HG03558 (cell line): ENCODE data around the gene POLD2.
"Not testable (repeated sequence)": the region's sequence is repeated elsewhere in the genome, so short reads cannot be mapped to it uniquely, and the experiment has no call there.

Experiments used
- ATAC-seq: cut with Tn5 transposase; IDR thresholded peaks from one replicate; pipeline ENCODE4 v1.9.1; 2021; ENCODE audit warnings: moderate number of reproducible peaks; ENCODE audit not compliant: unreplicated experiment; ENCODE audit errors: extremely low read depth

POLD2 gene

DNA sequence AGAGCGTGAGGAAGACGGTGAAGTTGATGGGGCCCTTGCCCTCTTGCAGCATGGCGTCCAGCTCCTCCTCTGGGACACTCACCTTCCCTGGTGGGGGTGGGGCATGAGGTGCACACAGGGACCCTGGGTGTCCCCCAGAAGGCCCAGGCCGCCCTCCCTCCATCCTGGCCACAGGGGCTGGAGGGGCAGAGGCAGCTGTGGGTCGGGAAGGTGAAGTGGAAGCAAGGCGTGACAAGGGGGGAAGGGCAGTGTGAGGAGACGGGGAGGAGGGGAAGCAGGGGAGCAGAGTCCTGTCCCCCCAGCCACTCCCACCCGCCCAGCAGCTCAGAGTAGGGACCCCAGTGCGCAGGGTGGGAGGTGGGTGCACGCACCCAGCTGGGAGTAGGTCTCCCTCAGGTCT lies 17.0 kb upstream of the POLD2 start:
- ATAC-seq = no peak

DNA sequence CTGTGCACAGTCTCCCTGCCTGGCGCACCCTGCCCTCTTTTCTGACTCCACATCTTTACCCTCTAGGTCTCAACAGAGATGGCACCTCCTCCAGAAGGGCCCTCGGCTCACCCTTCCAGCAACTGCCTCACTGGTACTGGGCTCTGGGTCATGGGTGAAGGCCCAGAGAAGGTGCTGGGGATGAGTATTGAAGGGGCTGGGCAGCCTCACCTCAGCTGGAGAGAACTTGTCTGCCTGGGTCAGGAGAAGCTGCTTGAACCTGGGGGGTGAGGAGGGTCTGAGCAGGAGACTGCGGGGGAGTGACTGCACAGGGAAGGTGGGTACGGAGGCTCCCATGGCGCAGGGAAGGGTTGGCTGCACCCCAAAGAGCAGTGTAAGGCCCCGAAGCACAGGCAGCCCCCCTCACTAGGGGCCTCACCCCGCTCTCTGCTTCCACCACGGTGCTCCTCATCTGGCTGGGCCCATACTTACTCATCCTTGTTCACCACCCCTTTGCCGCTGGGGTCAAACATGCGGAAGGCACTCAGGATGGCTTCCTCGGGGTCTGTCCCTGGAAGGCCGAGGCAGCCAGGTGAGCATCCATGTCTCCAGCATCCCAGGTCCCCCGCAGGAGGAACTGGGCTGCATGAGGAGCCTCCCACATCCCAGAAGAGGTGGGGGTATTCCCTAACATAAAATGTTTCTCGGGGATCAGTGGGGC lies 16.1 kb upstream of the POLD2 start:
- no peak for ATAC-seq

DNA sequence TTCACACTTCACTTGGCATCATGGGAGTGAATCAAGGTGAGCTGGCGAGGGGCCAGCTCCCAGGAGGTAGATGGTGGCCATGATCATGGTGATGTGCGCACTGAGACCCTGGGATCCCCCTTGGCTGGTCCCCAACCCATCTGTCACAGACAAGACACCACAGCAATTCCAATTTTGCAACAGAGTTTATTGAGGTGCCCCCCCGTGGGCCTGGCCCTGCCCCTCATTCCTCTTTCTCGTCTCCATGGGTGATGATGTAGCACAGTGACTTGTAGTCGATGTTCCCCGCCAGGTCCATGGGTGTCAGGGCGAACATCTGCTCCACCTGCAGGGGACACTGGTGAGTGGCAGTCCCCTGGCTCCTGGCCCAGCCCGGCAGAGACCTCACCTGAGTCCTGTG lies 15.3 kb upstream of the POLD2 start:
- ATAC-seq = no peak

DNA sequence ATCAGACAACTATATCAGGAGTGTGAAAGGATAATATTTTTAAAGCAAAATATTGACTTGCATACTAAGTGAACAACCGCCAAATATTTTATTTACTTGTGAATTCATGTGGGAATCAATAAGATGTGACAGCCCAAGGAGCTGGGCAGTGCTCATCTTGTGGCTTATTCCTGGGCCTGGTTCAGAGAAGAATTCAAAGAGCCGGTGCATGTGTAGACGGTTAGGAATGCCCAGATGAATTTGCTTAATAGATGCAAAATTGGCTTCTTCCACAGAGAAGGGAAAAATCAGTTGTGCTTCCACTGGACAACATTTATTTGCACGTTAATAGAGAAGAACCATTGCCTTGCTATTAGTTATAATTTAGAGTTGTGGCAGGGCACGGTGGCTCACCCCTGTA lies 13.4 kb upstream of the POLD2 start:
- no peak for ATAC-seq

DNA sequence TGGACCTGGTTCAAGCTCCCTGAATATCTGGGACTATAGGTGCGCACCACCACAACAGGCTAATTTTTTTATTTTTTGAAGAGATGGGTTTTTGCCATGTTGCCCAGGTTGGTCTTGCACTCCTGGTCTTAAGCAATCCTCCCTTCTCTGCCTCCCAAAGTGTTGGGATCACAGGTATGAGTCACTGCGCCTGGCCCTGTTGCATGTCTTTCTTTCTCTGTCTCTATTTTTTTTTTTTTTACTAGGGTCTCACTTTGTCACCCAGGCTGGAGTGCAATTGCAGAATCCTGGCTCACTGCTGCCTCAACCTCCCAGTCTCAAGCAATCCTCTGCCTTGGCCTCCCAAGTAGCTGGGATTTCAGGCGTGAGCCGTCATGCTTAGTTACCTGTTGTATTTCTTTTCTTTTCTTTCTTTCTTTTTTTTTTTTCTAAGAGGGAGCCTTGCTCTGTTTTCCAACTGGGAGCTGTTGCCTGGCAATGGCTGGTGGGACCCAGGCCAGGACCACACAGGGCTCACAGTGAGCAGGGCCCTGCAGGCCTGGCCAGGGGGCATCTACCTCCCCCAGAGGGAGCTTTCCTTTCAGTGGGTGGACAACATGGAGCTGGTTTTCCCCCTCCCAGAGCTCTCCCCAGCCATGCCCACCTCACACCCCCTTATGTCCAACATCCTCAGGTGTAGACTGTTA lies 11.7 kb upstream of the POLD2 start:
- no peak for ATAC-seq

DNA sequence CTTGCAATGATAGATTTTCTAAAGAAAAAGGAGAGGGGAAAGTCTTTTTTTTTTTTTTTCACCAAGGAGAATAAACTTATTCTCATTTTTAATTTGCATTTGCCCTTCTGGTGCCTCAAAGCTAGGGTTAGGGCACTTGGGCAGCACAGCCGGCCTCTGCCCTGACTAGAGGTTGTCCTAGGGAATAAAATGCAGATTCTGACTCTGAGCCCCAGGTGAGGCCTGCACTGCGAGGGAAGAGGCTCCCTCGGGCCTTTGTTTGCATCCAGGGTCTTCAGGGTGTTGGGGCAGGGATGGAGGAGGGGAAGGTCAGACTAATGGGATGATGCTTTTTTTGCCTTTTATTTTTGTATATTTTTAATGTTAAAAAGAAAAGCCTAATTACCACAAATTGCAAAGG lies 9.9 kb upstream of the POLD2 start:
- no peak for ATAC-seq

DNA sequence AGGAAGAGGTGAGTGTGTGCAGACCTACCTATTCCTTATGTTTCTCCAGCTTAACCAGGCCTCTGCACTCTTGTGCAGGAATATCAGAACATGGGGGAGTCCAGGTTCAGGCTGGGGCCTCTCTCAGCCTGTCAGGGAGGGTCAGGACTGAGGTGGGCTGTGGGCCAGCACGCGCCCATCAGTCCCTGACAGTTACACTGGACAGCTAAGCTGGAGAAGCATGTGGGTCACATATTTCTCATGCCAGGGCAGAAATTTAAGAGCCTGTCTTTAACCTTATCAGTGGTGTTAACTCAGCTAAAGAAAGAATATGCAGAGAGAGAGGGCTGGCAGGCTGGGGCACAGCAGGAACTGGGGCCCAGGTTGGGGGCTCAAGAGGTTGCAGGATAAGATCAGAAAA lies 8.7 kb upstream of the POLD2 start:
- no peak for ATAC-seq

DNA sequence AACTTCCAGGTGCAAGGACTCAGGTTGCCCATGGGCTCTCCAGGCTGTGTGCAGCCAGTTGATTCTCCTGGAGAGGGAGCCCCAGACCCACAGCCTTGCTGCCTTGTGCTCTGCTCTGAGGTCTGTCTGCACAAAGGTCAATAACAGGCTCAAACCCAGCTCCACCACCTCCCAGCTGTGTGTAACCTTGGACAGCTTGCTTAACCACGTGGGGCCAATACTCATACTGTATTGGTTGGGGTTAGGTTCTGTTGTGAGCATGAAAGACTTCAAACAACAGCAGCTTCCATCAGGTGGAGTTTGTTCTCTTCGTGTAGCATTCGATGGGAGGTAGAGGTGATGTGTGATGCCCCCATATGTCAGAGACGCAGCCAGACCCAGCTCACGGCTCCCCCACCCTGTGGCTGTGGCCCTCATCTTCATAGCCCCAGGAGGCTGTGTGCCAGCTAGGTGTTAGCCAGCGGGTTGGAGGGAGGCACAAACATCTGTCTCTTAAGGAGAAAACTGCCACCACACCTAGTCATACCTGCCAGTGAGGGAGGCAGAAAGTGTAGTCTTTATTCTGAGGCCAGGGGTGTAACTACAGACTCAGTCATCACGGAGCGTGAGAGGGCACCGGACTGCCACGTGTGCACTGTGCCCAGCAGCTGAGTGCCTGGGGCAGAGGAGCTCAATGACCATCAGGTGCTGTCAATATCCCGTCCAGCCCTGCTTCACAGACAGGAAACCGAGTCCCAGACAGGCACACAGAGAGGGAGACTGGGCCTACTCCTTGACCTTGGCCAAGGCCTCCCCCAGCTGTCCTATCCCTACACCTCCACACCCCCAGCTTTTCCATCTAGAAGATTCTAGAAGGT lies 8.1 kb upstream of the POLD2 start:
- ATAC-seq = no peak

DNA sequence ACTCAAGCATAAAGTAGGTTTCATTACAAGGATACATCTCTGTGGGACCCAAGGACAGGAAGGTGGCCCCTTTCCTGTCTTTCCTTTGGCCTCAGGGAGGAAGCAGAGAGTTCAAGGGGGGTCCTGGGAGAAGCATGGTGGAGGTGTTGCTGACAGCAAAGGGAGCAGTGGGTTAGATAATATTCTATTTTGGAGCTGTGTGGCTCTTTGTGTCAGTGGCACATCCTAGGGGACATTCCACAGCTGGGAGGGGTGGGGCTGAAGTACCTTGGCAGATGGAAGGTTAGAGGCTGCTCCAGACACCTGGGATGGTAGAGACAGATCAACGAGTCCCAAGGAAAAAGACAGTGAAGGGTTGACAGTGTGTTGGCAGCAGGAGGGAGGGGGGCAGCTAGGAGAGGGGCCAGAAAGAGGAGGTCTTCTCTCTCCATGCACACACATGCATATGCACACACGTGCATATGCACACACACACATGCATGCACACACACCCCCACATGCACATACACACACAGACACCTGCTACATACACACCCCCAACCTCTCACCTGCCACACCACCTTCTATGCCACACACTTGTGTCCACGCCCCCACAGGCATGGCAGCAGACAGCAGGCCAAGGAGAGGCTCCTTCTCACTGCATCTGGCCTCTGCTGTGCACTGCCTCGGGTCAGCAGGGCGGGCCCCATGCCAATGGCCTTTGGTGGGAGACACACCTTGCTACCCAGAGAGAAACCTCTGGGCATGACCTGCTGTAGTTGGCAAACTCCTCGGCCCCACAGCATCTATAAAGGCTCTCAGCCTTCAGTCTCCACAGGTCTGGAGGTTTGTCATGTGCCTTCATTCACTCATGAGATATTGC lies 5.6 kb upstream of the POLD2 start:
- ATAC-seq = no peak

DNA sequence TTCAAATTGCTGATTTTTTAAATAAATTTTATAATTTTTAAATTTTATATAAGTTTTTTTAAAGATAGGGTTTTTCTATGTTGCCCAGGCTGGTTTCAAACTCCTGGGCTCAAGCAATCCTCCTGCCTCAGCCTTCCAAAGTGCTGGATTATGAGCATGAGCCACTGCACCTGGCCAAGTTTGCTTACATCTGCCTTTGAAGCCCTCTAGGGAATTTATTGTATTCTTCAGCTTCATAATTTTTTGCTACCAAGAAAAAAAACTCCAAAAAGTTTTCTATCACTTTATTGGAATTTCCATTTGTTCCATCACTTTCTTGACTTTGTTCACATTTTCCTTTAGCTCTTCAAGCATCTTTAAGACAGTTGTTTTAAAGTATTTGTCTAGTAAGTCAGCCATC lies 3.8 kb upstream of the POLD2 start:
- ATAC-seq = no peak

DNA sequence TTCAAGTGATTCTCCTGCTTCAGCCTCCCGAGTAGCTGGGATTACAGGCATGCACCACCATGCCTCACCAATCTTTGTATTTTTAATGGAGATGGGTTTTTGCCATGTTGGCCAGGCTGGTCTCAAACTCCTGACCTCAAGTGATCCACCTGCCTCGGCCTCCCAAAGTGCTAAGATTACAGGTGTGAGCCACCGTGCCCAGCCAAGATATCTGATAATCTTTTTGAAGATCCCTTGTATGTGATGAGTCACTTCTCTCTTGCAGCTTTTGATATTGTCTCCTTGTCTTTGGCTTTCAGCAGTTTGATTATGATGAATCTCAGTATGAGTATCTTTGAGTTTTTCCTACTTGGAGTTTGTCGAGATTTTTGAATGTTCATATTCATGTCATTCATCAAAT lies 3.2 kb upstream of the POLD2 start:
- not testable (repeated sequence) for ATAC-seq

DNA sequence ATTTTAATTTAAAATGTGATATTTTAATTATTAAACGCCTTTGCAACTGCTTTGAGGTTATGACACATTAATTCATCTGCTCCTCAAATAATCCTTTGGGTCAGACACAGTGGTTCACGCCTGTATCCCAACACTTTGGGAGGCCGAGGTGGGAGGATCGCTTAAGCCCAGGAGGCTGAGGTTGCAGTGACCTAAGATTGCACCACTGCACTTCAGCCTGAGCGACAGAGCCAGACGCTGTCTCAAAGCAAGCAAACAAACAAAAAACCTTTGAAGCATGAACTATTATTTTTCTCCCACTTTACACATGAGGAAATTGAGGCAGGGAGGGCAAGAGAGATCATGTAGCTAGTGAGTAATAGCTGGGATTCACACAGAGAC lies 1.5 kb upstream of the POLD2 start:
- no peak for ATAC-seq

DNA sequence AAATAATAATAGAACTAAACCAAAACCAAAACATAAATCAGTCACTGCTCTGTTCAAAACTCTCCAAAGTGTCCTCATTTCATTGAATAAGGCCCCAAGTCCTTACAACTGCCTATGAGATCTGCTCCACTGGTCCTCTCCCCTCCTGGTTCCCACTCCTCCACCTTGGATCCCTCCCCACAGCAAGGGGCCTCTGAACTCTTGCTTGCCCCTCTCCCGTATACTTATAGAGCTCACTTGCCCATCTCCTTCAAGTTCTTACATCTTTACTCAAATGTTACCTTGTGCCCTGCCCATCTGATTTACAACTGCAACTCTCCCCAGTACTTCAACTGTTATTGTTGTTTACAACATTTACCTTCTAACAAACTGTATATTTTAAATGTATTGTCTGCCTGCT lies 819 bp downstream of the POLD2 start:
- no peak for ATAC-seq

DNA sequence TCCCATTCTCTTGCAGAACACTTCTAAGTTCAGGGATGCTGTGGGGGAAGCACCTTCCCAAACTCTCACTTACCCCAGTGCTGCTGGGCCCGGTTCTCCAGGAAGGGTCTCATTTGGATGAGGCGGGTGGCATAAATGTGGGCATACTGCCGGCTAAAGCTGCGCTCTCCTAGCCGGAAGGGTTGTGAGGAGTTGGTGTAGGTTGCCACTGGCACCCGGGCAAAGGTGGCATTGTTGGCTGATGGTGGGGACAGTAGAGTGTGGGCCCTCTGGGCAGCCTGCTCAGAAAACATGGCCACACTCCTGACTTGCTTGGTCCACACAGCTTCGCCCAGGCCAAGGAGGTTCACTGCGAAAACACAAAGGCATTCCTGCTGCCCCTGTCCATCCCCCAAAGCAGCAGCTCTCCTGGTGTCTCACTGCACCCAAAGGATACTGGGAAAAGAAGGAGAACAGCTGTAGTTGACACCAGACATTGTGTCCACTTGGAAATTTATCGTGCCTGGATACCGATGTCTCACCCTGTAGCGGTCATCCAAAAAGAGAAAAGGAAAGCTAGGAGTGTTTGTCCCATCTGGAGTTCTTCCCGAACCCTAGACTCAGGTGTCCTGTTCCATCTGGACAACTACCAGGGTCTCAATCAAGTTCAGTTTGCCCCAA lies 1.5 kb downstream of the POLD2 start:
- ATAC-seq = no peak

DNA sequence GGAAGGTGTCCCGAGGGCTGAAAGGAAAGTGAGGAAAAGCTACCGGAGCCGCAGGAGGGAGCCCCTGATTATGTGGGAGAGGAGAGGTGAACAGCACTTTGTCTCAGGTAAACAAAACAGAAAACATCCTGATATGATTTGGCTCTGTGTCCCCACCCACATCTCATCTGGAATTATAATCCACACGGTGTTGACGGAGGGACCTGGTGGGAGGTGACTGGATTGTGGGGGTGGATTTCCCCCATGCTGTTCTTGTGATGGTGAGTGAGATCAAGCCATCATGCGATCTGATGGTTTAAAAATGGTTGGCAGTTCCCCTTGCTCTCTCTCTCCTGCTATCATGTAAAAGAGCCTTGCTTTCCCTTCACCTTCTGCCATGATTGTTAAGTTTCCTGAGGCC lies 3.0 kb downstream of the POLD2 start:
- ATAC-seq = no peak

DNA sequence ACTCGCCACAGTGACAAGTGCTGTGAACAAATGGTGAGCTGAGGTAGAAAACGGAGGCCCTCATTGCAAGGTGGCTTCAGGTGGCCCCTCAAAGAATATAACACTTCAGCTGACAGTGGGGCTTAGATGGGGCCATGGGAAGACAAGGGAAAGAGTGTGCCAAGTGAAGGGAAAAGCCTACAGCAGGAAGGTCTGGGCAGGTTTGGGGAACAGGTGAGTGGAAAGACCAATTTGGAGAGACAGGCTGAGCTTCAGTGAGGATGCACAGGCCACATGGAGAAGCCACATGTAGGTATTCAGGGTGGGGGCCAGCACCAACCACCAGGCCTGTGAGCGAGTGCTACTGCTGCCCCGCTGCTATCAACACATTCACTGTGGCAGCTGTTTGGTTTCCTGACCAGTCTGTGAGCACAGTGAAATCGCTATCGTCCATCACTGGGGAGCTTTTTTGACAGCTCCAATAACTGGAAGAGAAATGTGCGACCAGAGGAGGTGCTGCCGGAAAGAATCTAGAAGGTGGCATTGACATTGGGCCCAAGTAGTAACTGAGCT lies 3.4 kb downstream of the POLD2 start:
- ATAC-seq = no peak

DNA sequence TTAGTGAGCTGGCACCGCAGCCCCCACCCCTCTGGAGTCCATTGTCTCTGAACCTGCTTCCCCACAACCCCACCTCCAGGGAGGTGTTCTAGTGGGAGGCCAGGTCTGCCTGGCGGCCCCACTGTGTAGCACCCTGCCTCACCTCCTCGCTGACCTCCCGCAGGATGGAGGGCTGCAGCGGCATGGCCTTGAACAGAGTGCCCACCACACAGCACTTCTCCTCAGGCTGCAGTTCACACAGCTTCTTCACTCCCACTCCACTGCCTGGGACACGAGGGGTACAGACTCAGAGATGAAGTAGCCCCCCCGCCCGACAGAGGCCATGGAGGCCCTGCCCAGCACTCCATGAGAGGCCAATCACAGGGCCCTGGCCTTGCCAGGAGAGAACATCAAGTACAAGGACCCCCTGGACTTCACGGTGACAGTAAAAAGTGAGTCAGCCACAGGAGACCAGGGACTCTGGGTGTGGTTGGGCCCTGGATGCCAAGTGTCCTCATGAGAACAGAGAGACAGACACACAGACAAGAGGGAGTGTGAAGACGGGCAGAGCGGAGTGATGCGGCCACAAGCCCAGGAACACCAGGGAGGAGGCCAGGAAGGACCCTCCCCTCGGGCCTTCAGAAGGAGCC lies 5.4 kb downstream of the POLD2 start:
- ATAC-seq = no peak

DNA sequence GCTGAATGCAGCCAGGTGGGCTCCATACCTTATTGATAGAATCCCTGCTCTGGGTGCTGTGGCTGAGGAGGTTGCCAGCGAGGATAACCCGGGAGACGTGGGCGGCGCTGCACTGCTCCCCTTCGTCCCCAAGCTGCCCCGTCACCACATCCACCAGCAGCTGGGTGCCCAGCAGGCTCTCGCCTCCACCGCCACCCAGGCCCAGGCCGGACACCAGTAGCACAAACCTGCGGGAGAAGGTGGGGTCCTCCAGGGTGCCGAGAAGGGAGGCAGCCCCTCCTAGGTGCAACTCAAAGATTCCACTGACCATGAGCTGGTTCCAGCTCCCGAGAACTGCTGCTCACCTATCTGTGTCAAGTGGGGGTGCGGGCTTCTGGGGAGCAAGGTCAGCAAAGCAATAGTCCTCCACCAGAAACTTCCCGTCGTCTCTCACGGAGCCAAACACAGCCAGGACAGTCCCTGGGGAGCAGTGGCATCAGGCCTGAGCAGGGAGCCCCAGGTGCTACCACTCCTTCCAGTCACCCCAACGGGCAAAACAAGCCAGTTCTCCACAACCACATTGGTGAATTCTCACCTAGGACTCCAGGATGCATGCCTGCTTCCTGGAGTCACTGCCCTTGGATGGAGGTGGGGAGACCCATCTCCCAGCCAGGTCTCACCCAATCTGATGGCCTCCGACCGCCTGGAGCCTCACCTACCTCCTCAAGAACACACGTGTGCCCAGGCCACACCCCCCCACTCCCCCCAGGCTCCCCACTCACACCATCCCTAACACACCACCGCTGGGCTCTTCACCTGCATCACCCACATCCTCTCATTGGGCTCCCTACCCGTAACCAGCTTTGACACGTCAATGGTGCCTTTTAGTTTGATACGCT lies 6.3 kb downstream of the POLD2 start:
- ATAC-seq = no peak
